ENCODE data around the gene PAM.

The PAM gene

GRCh38 chr5:102920762-102921161 is 165.7 kb downstream of the PAM start:
- DNase-seq (ENCODE audit: low spot score) = no peak
- H3K27me3 ChIP-seq (ENCODE audit: insufficient read depth, poor library complexity, severe bottlenecking) = no peaks in the 10 kb centered on the region
- no peak for ATAC-seq (ENCODE audit: low read depth)
- H3K9me3 ChIP-seq (ENCODE audit: severe bottlenecking) = no peaks in the 10 kb centered on the region
- TF ChIP-seq CTCF (IDR thresholded peaks at IDR 0.05; ENCODE audit: poor library complexity, severe bottlenecking) = no peak
- H3K36me3 ChIP-seq (ENCODE audit: low read depth) = peaks cover 5% of the 10 kb centered on the region
- H3K27ac ChIP-seq (ENCODE audit: poor library complexity, severe bottlenecking) = no peak overlapping the region
- no peak overlapping the region for H3K4me3 ChIP-seq (ENCODE audit: severe bottlenecking)
- H3K4me1 ChIP-seq (ENCODE audit: insufficient read depth, poor library complexity, severe bottlenecking) = peaks cover 6% of the 10 kb centered on the region

GRCh38 chr5:102921341-102922044 is 166.4 kb downstream of the PAM start:
- Histone ChIP-seq H3K36me3 (ENCODE audit: low read depth) (no peaks in the 10 kb centered on the region), H3K9me3 (ENCODE audit: severe bottlenecking) (no peaks in the 10 kb centered on the region), H3K27ac (ENCODE audit: poor library complexity, severe bottlenecking) (no peak overlapping the region), H3K4me1 (ENCODE audit: insufficient read depth, poor library complexity, severe bottlenecking) (no peaks in the 10 kb centered on the region), H3K27me3 (ENCODE audit: insufficient read depth, poor library complexity, severe bottlenecking) (no peaks in the 10 kb centered on the region), H3K4me3 (ENCODE audit: severe bottlenecking) (no peak overlapping the region)
- no peak for TF ChIP-seq CTCF (IDR thresholded peaks at IDR 0.05; ENCODE audit: poor library complexity, severe bottlenecking)
- ATAC-seq (ENCODE audit: low read depth) = no peak
- no peak for DNase-seq (ENCODE audit: low spot score)

GRCh38 chr5:102922111-102922720 is 167.1 kb downstream of the PAM start:
- DNase-seq (ENCODE audit: low spot score) (no peak), ATAC-seq (ENCODE audit: low read depth) (no peak)
- TF ChIP-seq CTCF (IDR thresholded peaks at IDR 0.05; ENCODE audit: poor library complexity, severe bottlenecking) = no peak
- H3K4me3 ChIP-seq (ENCODE audit: severe bottlenecking) = no peak overlapping the region
- no peaks in the 10 kb centered on the region for H3K27me3 ChIP-seq (ENCODE audit: insufficient read depth, poor library complexity, severe bottlenecking)
- H3K36me3 ChIP-seq (ENCODE audit: low read depth) = no peaks in the 10 kb centered on the region
- H3K9me3 ChIP-seq (ENCODE audit: severe bottlenecking) = no peaks in the 10 kb centered on the region
- H3K27ac ChIP-seq (ENCODE audit: poor library complexity, severe bottlenecking) = no peak overlapping the region
- no peaks in the 10 kb centered on the region for H3K4me1 ChIP-seq (ENCODE audit: insufficient read depth, poor library complexity, severe bottlenecking)

GRCh38 chr5:102922799-102923477 is 167.8 kb downstream of the PAM start:
- DNase-seq (ENCODE audit: low spot score) (no peak), ATAC-seq (ENCODE audit: low read depth) (no peak)
- Histone ChIP-seq H3K9me3 (ENCODE audit: severe bottlenecking) (no peaks in the 10 kb centered on the region), H3K36me3 (ENCODE audit: low read depth) (no peaks in the 10 kb centered on the region), H3K27ac (ENCODE audit: poor library complexity, severe bottlenecking) (no peak overlapping the region), H3K4me3 (ENCODE audit: severe bottlenecking) (no peak overlapping the region), H3K27me3 (ENCODE audit: insufficient read depth, poor library complexity, severe bottlenecking) (no peaks in the 10 kb centered on the region), H3K4me1 (ENCODE audit: insufficient read depth, poor library complexity, severe bottlenecking) (no peaks in the 10 kb centered on the region)
- no peak for TF ChIP-seq CTCF (IDR thresholded peaks at IDR 0.05; ENCODE audit: poor library complexity, severe bottlenecking)
